Karpas-422 (cell line): ENCODE measurements around the gene NOP58. TPM values are rescaled to one million over a fixed set of nuclear protein-coding genes. Genes with fewer than 3 reads are reported as not detected.
"Not testable (repeated sequence)": the region's sequence is repeated elsewhere in the genome, so short reads cannot be mapped to it uniquely, and the experiment has no call there.

Experiments
- DNase-seq: peaks from one replicate; pipeline ENCODE4 v3.0.0-alpha.2; 2015
- H2AFZ ChIP-seq: fragments of 200-600 bp; sonication (generic); 2 replicates; pipeline ENCODE4 v1.6.1; 2014; ENCODE audit warnings: antibody characterized with exemption, low read length, mixed read lengths
- H3K27ac ChIP-seq: fragments of 200-600 bp; sonication (generic); 2 replicates; pipeline ENCODE4 v1.5.1; 2014; ENCODE audit warnings: mild to moderate bottlenecking, low read length, moderate library complexity
- H3K27me3 ChIP-seq: fragments of 200-600 bp; sonication (generic); 2 replicates; pipeline ENCODE4 v1.6.1; 2014; ENCODE audit warnings: low read length, mixed read lengths
- H3K36me3 ChIP-seq: fragments of 200-600 bp; sonication (generic); 2 replicates; pipeline ENCODE4 v1.6.1; 2014; ENCODE audit warnings: low read length, mixed read lengths; ENCODE audit not compliant: insufficient read depth
- H3K4me1 ChIP-seq: fragments of 200-600 bp; sonication (generic); 2 replicates; pipeline ENCODE4 v1.6.1; 2014; ENCODE audit warnings: mild to moderate bottlenecking, low read length, mixed read lengths
- H3K4me2 ChIP-seq: fragments of 200-600 bp; sonication (generic); 2 replicates; pipeline ENCODE4 v1.6.1; 2014; ENCODE audit warnings: low read length, low read depth, mild to moderate bottlenecking; ENCODE audit not compliant: poor library complexity, severe bottlenecking
- H3K4me3 ChIP-seq: fragments of 200-600 bp; sonication (generic); 2 replicates; pipeline ENCODE4 v1.5.1; 2014; ENCODE audit warnings: mild to moderate bottlenecking, antibody characterized with exemption, low read length, mixed read lengths
- H3K79me2 ChIP-seq: fragments of 200-600 bp; sonication (generic); 2 replicates; pipeline ENCODE4 v1.6.1; 2014; ENCODE audit warnings: mild to moderate bottlenecking, low read length, mixed read lengths
- H3K9ac ChIP-seq: fragments of 200-600 bp; sonication (generic); 2 replicates; pipeline ENCODE4 v1.6.0; 2014; ENCODE audit warnings: low read length
- H3K9me2 ChIP-seq: fragments of 200-600 bp; sonication (generic), shearing (Covaris generic); replicated peaks from 2 replicates; pipeline ENCODE4 v1.6.0; 2014; ENCODE audit warnings: mild to moderate bottlenecking, low read length, moderate library complexity; ENCODE audit not compliant: insufficient read depth
- H3K9me3 ChIP-seq: fragments of 300-700, 200-600 bp; sonication (generic); 2 replicates; pipeline ENCODE4 v1.6.1; 2014; ENCODE audit warnings: low read length, mixed read lengths
- H4K20me1 ChIP-seq: fragments of 200-600 bp; sonication (generic); 2 replicates; pipeline ENCODE4 v1.6.1; 2014; ENCODE audit warnings: mild to moderate bottlenecking, antibody characterized with exemption, low read length, low read depth; ENCODE audit not compliant: insufficient read depth
- total RNA-seq: library from RNA; depleted of rRNA; stranded (reverse); fragments of >200 nt; shearing (Covaris generic); gene quantifications from 2 replicates; pipeline ENCODE4 v1.2.3, GENCODE V29; 2014; ENCODE audit warnings: low replicate concordance; rRNA removed

The NOP58 gene
- total RNA-seq, result 68.3 and 103 TPM in 2 replicates

GRCh38 chr2:202265467-202266277, at the start of gene NOP58:
Gene NOP58 (plus strand): TSS chr2:202265763. CDS start chr2:202265942, 179 bp downstream.
- peak within 1 kb of the TSS; percentile 96 for H3K9ac ChIP-seq
- no peaks in the 10 kb centered on the region for H3K9me2 ChIP-seq
- peaks cover 37% of the 10 kb centered on the region for H3K4me1 ChIP-seq
- peaks cover 54% of the 10 kb centered on the region for H3K79me2 ChIP-seq
- H3K9me3 ChIP-seq, result no peaks in the 10 kb centered on the region
- peak; percentile 98 for DNase-seq
- H4K20me1 ChIP-seq, result peaks cover 37% of the 10 kb centered on the region
- H3K4me2 ChIP-seq, result peak within 1 kb of the TSS; percentile 73
- H3K4me3 ChIP-seq, result peak within 1 kb of the TSS; percentile 99
- H2AFZ ChIP-seq, result no peak within 1 kb of the TSS
- peak within 1 kb of the TSS; percentile 80 for H3K27ac ChIP-seq
- no peaks in the 10 kb centered on the region for H3K27me3 ChIP-seq
- H3K36me3 ChIP-seq, result peaks cover 6% of the 10 kb centered on the region; the same call in 1 of the 2 replicates

DNA sequence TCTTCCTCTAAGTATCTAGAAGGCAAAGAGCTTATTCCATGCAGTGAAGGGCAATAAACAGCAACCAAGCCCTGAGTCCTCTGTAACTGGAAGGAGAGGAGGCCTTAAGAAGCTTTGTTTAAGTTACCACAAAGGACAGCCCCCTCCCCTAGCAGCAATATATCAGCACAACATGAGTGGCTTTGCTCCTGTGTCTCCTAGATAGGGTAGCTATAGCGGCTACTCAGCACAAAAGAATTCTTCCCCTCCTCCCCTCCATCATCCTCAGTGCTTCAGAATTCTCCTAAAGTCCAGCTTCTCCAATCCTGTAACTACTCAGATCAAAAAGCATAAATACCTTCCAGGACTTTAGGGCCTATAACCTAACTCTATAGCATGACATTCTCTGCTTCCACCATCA, 43.7 kb upstream of the NOP58 start:
- no peak for DNase-seq
- H3K9me3 ChIP-seq, result no peaks in the 10 kb centered on the region
- H3K27ac ChIP-seq, result no peak overlapping the region
- H3K27me3 ChIP-seq, result no peaks in the 10 kb centered on the region
- H3K79me2 ChIP-seq, result peaks cover 90% of the 10 kb centered on the region
- peaks cover 17% of the 10 kb centered on the region; the same call in 1 of the 2 replicates for H3K36me3 ChIP-seq
- H3K9me2 ChIP-seq, result no peaks in the 10 kb centered on the region
- H4K20me1 ChIP-seq, result peaks cover 7% of the 10 kb centered on the region; the same call in 1 of the 2 replicates
- H2AFZ ChIP-seq, result no peak overlapping the region
- no peak overlapping the region for H3K9ac ChIP-seq
- H3K4me3 ChIP-seq, result no peak overlapping the region
- no peak overlapping the region for H3K4me2 ChIP-seq
- no peaks in the 10 kb centered on the region for H3K4me1 ChIP-seq

GRCh38 chr2:202237787-202238233, 27.8 kb upstream of the NOP58 start:
- 0 out of 2 replicates have a peak, but pooled peaks cover 4% of the 10 kb centered on the region for H3K36me3 ChIP-seq
- H3K9me3 ChIP-seq, result no peaks in the 10 kb centered on the region
- H3K4me2 ChIP-seq, result peak overlapping the region; percentile 97
- H3K4me3 ChIP-seq, result peak overlapping the region; percentile 93
- H3K79me2 ChIP-seq, result peaks cover 55% of the 10 kb centered on the region
- peak overlapping the region; percentile 37; the same call in 1 of the 2 replicates for H3K27ac ChIP-seq
- peak overlapping the region; percentile 94 for H3K9ac ChIP-seq
- H3K27me3 ChIP-seq, result no peaks in the 10 kb centered on the region
- H4K20me1 ChIP-seq, result peaks cover 26% of the 10 kb centered on the region
- H3K9me2 ChIP-seq, result no peaks in the 10 kb centered on the region
- peaks cover 24% of the 10 kb centered on the region for H3K4me1 ChIP-seq
- H2AFZ ChIP-seq, result peak overlapping the region; percentile 55; the same call in 1 of the 2 replicates
- peak; percentile 61 for DNase-seq

- Histone ChIP-seq H2AFZ (peak within 1 kb of the TSS; percentile 99), H3K4me3 (peak within 1 kb of the TSS; percentile 93), H3K27ac (peak within 1 kb of the TSS; percentile 37; the same call in 1 of the 2 replicates), H4K20me1 (peaks cover 19% of the 10 kb centered on the region), H3K79me2 (peaks cover 48% of the 10 kb centered on the region), H3K9me3 (no peaks in the 10 kb centered on the region), H3K9ac (peak within 1 kb of the TSS; percentile 94), H3K4me1 (peaks cover 21% of the 10 kb centered on the region), H3K4me2 (peak within 1 kb of the TSS; percentile 97), H3K36me3 (0 out of 2 replicates have a peak, but pooled peaks cover 3% of the 10 kb centered on the region), H3K9me2 (no peaks in the 10 kb centered on the region), H3K27me3 (no peaks in the 10 kb centered on the region)
- DNase-seq, result peak; percentile 97
Measured at GRCh38 chr2:202238234-202239197, 27.0 kb upstream of the NOP58 start, which contains the start of gene SUMO1. Gene SUMO1 (minus strand): TSS chr2:202238597. CDS start chr2:202238451, 146 bp downstream.

DNA sequence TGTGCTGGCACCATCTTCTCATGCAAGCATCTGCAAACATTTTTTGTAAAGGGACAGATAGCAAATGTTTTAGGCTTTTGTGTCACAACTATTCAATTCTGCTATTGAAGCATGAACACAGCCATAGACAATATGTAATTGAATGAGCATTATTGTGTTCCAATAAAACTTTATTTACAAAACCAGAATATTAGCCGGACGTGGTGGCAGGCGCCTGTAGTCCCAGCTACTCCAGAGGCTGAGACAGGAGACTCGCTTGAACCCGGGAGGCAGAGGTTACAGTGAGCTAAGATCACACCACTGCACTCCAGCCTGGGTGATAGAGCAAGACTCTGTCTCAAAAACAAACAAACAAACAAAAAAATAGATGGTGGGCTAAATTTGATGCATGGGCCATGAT, 17.9 kb upstream of the NOP58 start:
- H3K9me2 ChIP-seq, H3K27ac ChIP-seq, H2AFZ ChIP-seq, H3K79me2 ChIP-seq, H3K4me1 ChIP-seq, H3K9ac ChIP-seq, H3K27me3 ChIP-seq, H4K20me1 ChIP-seq, H3K36me3 ChIP-seq, H3K4me2 ChIP-seq, H3K4me3 ChIP-seq, H3K9me3 ChIP-seq: not testable (repeated sequence)
- DNase-seq, result peak; percentile 7

DNA sequence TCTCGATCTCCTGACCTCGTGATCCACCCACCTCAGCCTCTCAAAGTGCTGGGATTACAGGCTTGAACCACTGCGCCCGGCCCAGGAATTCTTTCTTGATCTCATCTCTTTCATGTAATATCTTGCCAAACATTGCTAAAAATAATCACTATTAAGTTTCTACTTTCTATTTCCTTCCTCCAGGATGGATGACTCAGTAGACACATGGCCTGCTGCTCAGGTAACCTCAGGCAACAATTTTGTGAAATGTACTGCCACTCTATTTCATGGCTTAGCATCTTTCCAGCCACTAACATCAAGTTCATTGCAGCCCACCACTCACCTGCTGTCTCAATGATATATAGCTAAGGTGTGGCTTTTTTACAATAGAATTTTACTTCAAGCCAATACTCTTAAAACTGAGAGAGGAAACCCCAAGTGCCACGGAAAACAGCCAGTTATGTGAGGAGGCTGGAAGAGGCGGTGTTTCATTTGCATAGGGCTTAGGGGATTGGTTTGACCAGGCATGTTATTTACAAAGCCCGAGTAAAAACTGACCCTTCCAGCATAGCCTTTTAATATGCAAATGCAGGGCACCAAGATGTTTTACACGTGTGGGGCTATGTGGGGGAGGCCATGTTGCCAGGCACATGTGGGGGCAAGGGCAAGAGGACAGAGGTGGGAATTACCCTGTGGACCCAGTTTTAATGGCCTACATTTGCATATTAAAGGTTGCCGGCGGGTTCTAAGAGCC, 15.9 kb upstream of the NOP58 start:
- Histone ChIP-seq H3K9me3 (no peaks in the 10 kb centered on the region), H3K79me2 (no peaks in the 10 kb centered on the region), H3K9me2 (no peaks in the 10 kb centered on the region), H3K36me3 (no peaks in the 10 kb centered on the region), H3K4me3 (no peak overlapping the region), H3K27ac (no peak overlapping the region), H3K9ac (no peak overlapping the region), H2AFZ (0 out of 2 replicates have a peak overlapping the region, but pooled peaks have one; percentile 70), H3K4me1 (peaks cover 6% of the 10 kb centered on the region), H3K4me2 (peak overlapping the region; percentile 29), H4K20me1 (no peaks in the 10 kb centered on the region), H3K27me3 (no peaks in the 10 kb centered on the region)
- DNase-seq, result peak; percentile 39

DNA sequence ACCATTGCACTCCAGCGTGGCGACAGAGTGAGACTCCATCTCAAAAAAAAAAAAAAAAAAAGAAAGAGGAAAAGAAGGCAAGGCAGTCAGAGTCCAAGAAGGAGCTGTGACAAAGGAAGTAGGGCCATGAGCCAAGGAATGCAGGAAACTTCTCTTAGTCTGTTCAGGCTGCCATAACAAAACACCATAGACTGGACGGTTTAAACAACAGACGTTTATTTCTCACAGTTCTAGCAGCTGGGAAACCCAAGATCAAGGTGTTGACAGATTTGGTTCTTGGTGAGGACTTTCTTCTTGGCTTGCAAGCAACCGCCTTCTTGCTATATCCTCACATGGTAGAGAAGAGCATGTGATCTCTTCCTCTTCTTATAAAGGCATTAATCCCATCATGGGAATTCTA, 14.1 kb upstream of the NOP58 start:
- no peak overlapping the region for H3K9ac ChIP-seq
- H3K9me2 ChIP-seq, result no peaks in the 10 kb centered on the region
- no peak for DNase-seq
- no peaks in the 10 kb centered on the region for H3K27me3 ChIP-seq
- no peaks in the 10 kb centered on the region for H3K9me3 ChIP-seq
- no peak overlapping the region for H3K4me3 ChIP-seq
- no peaks in the 10 kb centered on the region for H3K36me3 ChIP-seq
- H4K20me1 ChIP-seq, result no peaks in the 10 kb centered on the region
- peaks cover 6% of the 10 kb centered on the region for H3K4me1 ChIP-seq
- H3K79me2 ChIP-seq, result no peaks in the 10 kb centered on the region
- no peak overlapping the region for H2AFZ ChIP-seq
- no peak overlapping the region for H3K27ac ChIP-seq
- no peak overlapping the region for H3K4me2 ChIP-seq
